ENCODE results near the gene ZSWIM9.

DNA sequence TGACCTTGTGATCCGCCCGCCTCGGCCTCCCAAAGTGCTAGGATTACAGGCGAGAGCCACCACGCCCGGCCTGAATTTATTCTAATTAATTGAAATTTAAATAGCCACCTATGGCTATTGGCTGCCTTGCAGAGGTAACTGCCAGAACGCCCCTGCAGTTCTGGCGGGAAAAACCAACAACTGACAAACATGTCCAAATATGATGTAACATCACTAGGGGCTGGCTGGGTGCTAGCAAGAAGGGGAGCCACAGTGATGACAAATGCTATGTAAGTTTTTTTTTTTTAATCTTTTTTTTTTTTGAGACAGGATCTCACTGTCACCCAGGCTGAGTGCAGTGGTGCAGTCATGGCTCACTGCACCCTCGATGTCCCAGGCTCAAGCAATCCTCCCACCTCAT is 12.9 kb downstream of the ZSWIM9 start:
- TF ChIP-seq, protein P1, sequence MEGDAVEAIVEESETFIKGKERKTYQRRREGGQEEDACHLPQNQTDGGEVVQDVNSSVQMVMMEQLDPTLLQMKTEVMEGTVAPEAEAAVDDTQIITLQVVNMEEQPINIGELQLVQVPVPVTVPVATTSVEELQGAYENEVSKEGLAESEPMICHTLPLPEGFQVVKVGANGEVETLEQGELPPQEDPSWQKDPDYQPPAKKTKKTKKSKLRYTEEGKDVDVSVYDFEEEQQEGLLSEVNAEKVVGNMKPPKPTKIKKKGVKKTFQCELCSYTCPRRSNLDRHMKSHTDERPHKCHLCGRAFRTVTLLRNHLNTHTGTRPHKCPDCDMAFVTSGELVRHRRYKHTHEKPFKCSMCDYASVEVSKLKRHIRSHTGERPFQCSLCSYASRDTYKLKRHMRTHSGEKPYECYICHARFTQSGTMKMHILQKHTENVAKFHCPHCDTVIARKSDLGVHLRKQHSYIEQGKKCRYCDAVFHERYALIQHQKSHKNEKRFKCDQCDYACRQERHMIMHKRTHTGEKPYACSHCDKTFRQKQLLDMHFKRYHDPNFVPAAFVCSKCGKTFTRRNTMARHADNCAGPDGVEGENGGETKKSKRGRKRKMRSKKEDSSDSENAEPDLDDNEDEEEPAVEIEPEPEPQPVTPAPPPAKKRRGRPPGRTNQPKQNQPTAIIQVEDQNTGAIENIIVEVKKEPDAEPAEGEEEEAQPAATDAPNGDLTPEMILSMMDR (IDR thresholded peaks at IDR 0.05): no peak
- no peak for TF ChIP-seq POLR2A (IDR thresholded peaks at IDR 0.05)

Data from heart left ventricle (tissue), 13 donors.